Endothelial cell of coronary artery (primary cell): ENCODE measurements around the gene C18orf63. TPM values are rescaled to one million over a fixed set of nuclear protein-coding genes. Genes with fewer than 3 reads are reported as not detected.

Experiments used
- total RNA-seq: library from RNA; depleted of rRNA; stranded (reverse); fragments of >200 nt; gene quantifications from 2 replicates; pipeline ENCODE4 v1.2.3, GENCODE V29; 2014

The C18orf63 gene
- not detected in 2 replicates for total RNA-seq

DNA sequence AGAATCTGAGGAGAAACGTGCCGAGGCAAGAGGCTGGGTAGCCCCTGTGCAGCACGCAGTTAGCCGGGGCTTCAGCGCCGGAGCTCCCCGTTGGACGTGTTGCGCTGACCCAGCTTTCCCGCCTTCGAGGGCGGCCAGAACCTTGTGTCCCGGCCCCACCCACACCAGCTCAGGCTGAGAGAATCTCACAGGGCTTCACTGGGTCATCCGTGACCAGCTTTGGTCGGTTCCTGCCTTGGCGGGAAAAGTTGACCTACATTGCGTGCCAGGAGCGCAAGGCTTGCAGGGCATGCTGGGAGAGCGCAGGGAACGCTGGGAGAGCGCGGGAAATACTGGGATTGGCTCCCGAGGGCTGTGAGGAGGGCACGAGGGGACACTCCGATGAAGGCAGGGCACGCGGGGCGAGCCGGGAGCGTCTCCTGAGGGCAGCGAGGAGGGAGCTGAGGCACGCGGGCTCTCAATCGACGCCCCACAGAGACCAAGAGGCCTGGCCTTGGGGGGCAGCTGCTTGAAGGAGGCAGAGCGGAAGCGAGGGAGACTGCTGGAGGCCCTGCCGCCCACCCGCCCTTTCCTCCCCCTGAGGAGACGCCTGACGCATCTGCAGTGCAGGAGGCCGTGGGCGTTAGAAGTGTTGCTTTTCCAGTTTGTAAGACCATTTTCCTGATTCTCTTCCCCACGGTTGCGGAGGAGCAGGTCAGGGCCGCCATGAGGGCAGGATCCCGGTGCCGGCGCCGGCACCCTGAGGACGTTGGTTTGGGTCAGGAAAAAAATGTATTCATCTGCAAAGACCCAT, at the start of gene C18orf63:
C18orf63 (plus strand) TSS at position 376 of the 793 bp plus-strand sequence. CDS start 2,027 bp downstream, outside the sequence.

GRCh38 chr18:74291771-74292540, 23.7 kb upstream of the C18orf63 start, which contains the start of gene CYB5A:
Gene CYB5A (minus strand): TSS chr18:74291963. CDS start chr18:74291875, 88 bp downstream.

Other genes starting within 250 kb of the C18orf63 start
- 0.09 and 0.38 TPM in 2 replicates for gene FBXO15, start 168.0 kb upstream of the C18orf63 start, total RNA-seq
- 31.1 and 41.5 TPM in 2 replicates for gene TIMM21, start 167.3 kb upstream of the C18orf63 start, total RNA-seq
- 48.6 and 54.9 TPM in 2 replicates for gene CYB5A, start 23.9 kb upstream of the C18orf63 start, total RNA-seq
- not detected in 2 replicates for gene DIPK1C, start 141.5 kb downstream of the C18orf63 start, total RNA-seq
- 62.6 and 64.7 TPM in 2 replicates for gene CNDP2, start 180.5 kb downstream of the C18orf63 start, total RNA-seq
- not detected in 2 replicates for gene CNDP1, start 218.7 kb downstream of the C18orf63 start, total RNA-seq